22Rv1 (cell line): Measurements from ENCODE around the gene RRAS2.

ENCODE experiments used
- H3K27ac ChIP-seq: fragments of 450-650 bp; 2 replicates; pipeline ENCODE4 v1.5.1; 2017
- ZFX ChIP-seq: fragments of 450-650 bp; IDR thresholded peaks from 2 replicates; pipeline ENCODE4 v1.6.1; 2017; ENCODE audit warnings: antibody characterized with exemption, borderline replicate concordance
- TF ChIP-seq, protein P1 (sequence below): fragments of 450-650 bp; IDR thresholded peaks from 2 replicates; pipeline ENCODE4 v1.5.1; 2017; ENCODE audit warnings: mild to moderate bottlenecking

The RRAS2 gene

DNA sequence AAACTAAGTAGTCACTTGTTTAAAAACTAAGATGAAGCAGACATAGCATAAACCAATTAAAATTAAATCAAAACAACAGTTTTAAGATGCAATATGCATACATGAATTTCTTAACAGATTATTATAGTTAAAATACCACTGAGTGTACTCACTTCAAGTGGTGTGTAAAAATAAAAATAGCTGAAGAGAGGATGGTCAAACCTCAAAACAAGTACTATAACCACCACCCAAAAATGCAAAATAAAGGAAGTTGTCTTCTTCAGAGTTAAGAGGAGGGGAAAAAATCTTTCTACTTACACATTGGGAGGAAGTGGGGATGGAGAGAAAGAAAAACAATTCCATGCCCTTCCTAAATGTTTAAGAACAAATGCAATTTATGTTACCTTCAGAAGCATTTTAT is 31.9 kb downstream of the RRAS2 start:
- TF ChIP-seq, protein P1, sequence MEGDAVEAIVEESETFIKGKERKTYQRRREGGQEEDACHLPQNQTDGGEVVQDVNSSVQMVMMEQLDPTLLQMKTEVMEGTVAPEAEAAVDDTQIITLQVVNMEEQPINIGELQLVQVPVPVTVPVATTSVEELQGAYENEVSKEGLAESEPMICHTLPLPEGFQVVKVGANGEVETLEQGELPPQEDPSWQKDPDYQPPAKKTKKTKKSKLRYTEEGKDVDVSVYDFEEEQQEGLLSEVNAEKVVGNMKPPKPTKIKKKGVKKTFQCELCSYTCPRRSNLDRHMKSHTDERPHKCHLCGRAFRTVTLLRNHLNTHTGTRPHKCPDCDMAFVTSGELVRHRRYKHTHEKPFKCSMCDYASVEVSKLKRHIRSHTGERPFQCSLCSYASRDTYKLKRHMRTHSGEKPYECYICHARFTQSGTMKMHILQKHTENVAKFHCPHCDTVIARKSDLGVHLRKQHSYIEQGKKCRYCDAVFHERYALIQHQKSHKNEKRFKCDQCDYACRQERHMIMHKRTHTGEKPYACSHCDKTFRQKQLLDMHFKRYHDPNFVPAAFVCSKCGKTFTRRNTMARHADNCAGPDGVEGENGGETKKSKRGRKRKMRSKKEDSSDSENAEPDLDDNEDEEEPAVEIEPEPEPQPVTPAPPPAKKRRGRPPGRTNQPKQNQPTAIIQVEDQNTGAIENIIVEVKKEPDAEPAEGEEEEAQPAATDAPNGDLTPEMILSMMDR = no peak
- no peak for TF ChIP-seq ZFX
- H3K27ac ChIP-seq = no peak overlapping the region

DNA sequence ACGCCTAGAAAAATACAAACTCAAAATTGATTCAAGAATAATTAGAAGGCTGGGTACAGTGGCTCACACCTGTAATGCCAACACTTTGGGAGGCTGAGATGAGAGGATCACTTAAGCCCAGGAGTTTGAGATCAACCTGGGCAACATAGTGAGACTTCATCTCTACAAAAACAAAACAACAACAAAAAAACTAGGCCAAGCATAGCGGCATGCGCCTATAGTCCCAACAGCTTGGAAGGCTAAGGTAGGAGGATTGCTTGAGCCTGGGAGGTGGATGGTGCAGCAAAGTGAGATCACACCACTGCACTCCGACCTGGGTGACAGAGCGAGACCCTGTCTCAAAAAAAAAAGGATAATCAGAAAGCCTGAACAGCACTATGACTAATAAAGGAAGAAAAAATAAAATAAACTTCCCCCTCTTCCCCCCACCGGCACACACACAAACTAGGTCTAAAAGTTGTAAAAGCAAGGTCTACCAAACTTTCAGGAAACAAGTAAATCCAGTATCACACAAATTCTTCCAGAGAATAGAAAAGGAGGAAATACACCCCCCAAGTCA is 35.8 kb downstream of the RRAS2 start:
- H3K27ac ChIP-seq = no peak overlapping the region
- TF ChIP-seq, protein P1 = no peak
- no peak for TF ChIP-seq ZFX

DNA sequence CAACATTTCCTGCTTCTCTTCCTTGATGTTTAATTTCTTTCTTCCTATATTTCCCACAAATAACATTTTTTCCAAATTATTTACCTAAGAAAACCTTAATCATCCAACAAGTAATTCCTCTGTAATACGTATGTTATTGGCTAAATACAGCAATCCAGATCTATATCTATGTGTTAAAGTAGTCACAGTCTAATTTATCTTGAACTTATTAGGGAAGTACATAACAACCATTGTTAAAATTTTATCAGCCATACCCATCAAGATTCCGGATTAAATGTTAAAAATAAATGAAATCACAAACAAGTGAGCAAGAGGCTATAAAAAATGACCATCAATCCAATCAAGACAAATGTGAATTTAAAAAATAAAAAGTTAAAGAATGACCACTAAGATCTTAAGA is 36.5 kb downstream of the RRAS2 start:
- TF ChIP-seq, protein P1 = no peak
- TF ChIP-seq ZFX = no peak
- no peak overlapping the region for H3K27ac ChIP-seq

DNA sequence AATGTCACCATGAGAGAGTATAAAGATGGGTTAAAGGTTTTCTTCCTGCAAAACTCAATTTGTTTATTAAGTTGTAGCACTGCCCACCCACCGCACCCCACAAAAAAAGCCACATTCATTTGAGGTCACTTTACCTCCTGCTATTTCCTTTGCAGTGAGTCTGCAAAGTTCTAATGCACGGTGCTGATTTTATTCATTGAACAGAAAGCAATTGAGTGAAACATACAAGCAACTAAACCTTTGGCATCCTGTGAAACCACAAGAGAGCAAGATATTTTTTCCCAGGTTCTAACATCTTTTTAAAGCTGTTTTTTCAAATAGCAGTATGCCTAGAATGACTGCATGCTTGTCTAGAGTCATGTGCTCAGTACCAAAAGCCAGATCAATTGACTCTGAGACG is 39.0 kb downstream of the RRAS2 start:
- no peak overlapping the region for H3K27ac ChIP-seq
- TF ChIP-seq, protein P1 = no peak
- no peak for TF ChIP-seq ZFX

DNA sequence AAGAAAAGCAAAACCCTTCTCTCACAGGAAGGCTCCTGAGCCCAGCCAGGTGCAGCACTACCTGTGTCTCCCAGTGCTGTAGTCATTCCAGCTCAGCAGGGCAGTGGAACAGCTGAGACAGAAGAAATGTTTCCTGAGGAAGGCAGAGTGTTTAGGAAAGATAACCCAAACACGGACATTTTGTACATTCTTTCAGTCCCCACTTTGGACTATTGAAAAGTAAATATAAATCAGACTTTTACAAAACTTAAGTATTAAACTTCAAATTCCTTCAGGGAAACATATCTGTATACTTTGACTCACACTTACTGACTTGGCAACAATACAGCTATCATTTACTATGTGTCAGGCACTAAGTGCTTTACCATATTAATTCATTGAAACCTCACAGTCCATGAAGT is 40.4 kb downstream of the RRAS2 start:
- H3K27ac ChIP-seq = no peak overlapping the region
- TF ChIP-seq, protein P1 = no peak
- no peak for TF ChIP-seq ZFX

DNA sequence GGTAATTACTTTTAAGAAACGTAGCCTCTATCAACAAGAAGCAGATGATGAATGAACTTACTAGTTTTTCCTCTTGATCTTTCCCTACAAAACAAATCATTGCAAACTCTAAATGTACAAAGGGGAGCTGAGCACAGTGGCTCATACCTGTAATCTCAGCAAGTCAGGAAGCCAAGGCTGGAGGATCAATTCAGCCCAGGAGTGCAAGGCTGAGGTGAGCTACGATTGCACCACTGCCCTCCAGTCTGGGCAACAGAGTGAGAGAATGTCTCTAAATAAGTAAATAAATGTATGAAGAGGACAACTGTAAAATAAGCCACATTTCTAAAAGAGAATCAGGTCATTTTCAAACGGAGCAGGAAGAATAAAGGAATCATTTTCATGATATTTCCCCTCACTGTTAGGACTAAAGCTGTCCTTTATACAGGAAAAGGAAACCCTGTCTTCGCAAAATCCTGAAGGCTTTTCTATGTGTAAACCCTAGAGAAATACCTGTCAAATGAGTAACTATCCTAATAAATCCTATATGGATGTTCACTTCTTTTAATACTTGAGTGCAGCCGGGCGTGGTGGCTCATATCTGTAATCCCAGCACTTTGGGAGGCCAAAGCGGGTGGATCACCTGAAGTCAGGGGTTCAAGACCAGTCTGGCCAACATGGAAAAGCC is 41.2 kb downstream of the RRAS2 start:
- TF ChIP-seq, protein P1 = no peak
- no peak for TF ChIP-seq ZFX
- no peak overlapping the region for H3K27ac ChIP-seq

DNA sequence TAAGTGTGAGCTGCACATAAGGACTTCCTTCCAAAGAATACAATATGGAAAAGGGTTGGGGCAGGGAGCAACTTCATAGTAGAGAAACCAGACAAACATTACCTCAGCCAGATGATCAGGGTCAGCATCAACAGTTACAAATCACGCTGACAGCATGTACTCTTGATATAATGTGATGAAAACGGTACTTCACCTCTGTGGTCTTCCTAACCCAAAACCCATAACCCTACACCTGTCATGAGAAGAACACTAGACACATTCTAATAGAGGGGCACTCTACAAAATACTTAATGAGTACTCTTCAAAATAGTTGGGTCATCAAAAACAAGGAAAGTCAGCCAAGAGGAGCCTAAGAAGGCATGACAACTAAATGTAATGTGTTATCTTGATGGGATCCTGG is 43.9 kb downstream of the RRAS2 start:
- no peak overlapping the region for H3K27ac ChIP-seq
- TF ChIP-seq, protein P1 = no peak
